Right forelimb (tissue), 1 donor: ENCODE results near the gene ITGA2B.
"Not testable (repeated sequence)": the region's sequence is repeated elsewhere in the genome, so short reads cannot be mapped to it uniquely, and the experiment has no call there.

Experiments
- DNase-seq: peaks from one replicate; pipeline ENCODE4 v3.0.0-alpha.2; 2018

Gene ITGA2B

GRCh38 chr17:44329516-44329915, 59.9 kb downstream of the ITGA2B start:
- not testable (repeated sequence) for DNase-seq

GRCh38 chr17:44327715-44328449, 61.6 kb downstream of the ITGA2B start:
- DNase-seq = no peak

GRCh38 chr17:44326861-44327444, 62.5 kb downstream of the ITGA2B start:
- peak; percentile 96 for DNase-seq

GRCh38 chr17:44324571-44325275, 64.7 kb downstream of the ITGA2B start, which contains the start of gene SLC25A39:
Gene SLC25A39 (minus strand): TSS chr17:44324823. CDS start chr17:44323562, 1,261 bp downstream.
- peak; percentile 97 for DNase-seq

- DNase-seq = no peak
Observed at GRCh38 chr17:44324092-44324570, 65.3 kb downstream of the ITGA2B start.

GRCh38 chr17:44323359-44324091, 65.9 kb downstream of the ITGA2B start:
- no peak for DNase-seq

- DNase-seq = no peak
Observed at GRCh38 chr17:44322236-44322895, 67.1 kb downstream of the ITGA2B start.
